Stimulated activated CD8-positive, alpha-beta memory T cell treated with anti-CD3 and anti-CD28 coated beads, Interleukin-7, amount 100 ng/mL, for 24 hours (primary cell): ENCODE data around the gene AAMP.
"Not testable (repeated sequence)": the region's sequence is repeated elsewhere in the genome, so short reads cannot be mapped to it uniquely, and the experiment has no call there.

Experiments used
- DNase-seq: peaks from one replicate; pipeline ENCODE4 v3.0.0-alpha.2; 2020; ENCODE audit warnings: low read depth

Gene AAMP, protein sequence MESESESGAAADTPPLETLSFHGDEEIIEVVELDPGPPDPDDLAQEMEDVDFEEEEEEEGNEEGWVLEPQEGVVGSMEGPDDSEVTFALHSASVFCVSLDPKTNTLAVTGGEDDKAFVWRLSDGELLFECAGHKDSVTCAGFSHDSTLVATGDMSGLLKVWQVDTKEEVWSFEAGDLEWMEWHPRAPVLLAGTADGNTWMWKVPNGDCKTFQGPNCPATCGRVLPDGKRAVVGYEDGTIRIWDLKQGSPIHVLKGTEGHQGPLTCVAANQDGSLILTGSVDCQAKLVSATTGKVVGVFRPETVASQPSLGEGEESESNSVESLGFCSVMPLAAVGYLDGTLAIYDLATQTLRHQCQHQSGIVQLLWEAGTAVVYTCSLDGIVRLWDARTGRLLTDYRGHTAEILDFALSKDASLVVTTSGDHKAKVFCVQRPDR

DNA sequence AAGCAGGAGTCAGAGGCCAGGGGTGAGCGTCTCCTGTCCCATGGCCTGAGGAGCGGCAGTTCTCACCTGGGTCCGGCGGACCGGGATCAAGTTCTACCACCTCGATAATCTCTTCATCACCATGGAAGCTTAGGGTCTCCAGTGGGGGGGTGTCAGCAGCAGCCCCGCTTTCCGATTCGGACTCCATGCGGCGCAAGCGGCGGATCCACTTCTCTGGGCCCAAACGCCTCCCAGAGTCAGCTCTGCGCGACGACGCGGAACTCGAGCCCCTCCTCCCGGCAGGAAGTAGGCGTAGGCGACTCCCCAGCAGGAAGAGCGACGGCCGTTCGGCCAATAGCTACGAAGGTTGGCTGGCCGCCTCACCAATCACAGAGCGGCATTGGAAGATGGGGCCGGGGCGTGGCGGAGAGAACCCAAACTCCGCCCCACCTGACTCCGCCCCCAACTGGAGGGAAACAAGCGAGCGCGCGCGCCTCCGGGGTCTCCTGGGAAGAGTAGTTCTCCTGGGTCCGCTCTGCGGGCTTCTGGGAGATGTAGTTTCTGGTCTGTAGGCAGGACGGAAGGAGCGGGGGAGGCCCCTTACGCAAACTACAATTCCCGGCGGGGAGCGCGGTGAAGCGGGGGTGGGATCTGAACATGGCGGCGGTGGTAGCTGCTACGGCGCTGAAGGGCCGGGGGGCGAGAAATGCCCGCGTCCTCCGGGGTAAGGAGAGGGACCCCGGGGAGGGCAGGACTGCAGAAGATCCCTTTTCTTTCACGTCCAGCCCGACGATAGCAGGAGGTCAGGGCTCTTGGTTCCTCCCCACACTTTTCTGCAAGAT, at the start of gene AAMP, which contains the start of gene PNKD:
Gene AAMP, minus strand, starts transcription at position 238 of the 821 bp plus-strand sequence. Its CDS starts 51 bp downstream, at position 187.
Gene PNKD, plus strand, starts transcription at position 620 of the 821 bp plus-strand sequence. Its CDS starts 17 bp downstream, at position 637.
- peak; percentile 100 for DNase-seq

DNA sequence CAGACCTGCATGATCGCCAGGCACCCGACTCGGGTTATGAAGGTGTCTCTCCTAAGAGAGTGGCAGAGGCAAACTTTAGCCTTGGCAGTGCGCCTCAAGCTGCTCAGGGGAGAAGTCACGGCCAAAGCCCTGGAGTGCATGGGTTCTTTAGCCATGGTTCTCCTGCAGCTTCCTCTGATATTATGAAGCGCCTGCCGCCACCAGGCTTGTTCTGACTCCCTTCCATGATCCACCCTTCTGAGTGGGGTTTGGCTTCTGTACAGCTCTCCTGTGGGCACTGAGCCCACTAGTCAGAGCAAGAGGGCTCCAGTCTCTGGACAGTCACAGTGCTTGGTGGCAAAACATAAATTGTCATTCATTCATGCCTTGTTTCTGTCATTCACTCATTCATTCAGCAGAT, 48.3 kb upstream of the AAMP start:
- no peak for DNase-seq

GRCh38 chr2:218317835-218318234, 47.9 kb upstream of the AAMP start:
- no peak for DNase-seq

DNA sequence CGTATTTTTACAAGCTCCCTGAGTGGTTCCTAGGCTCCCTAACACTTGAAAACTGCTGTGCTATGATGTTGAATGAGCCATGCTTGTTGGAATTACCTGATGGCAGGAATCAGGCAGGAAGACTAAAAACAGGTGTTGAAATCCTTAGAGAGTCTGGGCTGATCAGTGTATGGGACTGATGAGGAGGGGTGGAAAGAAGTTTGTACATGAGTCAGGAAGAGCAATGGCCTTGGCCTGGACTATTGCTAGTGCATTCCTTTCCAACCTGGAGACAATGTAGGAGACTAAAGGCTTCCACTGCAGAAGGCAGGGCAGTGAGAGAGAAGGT, 47.3 kb upstream of the AAMP start:
- DNase-seq: no peak

GRCh38 chr2:218315397-218315796, 45.5 kb upstream of the AAMP start:
- DNase-seq: no peak

DNA sequence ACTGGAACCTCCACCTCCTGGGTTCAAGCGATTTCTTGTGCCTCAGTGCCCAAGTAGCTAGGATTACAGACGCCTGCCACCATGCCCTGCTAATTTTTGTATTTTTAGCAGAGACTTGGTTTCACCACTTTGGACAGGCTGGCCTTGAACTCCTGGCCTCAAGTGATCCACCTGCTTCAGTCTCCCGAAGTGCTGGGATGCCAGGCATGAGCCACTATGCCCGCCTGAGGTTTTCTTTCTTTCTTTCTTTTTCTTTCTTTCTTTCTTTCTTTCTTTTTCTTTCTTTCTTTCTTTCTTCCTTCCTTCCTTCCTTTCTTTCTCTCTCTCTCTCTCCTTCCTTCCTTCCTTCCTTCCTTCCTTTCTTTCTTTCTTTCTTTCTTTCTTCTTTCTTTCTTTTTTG, 44.8 kb upstream of the AAMP start:
- not testable (repeated sequence) for DNase-seq

- DNase-seq: no peak
Observed at GRCh38 chr2:218313356-218313755, 43.4 kb upstream of the AAMP start.

- no peak for DNase-seq
Observed at GRCh38 chr2:218312267-218312756, 42.4 kb upstream of the AAMP start.

- not testable (repeated sequence) for DNase-seq
Observed at GRCh38 chr2:218311541-218312266, 41.8 kb upstream of the AAMP start.

DNA sequence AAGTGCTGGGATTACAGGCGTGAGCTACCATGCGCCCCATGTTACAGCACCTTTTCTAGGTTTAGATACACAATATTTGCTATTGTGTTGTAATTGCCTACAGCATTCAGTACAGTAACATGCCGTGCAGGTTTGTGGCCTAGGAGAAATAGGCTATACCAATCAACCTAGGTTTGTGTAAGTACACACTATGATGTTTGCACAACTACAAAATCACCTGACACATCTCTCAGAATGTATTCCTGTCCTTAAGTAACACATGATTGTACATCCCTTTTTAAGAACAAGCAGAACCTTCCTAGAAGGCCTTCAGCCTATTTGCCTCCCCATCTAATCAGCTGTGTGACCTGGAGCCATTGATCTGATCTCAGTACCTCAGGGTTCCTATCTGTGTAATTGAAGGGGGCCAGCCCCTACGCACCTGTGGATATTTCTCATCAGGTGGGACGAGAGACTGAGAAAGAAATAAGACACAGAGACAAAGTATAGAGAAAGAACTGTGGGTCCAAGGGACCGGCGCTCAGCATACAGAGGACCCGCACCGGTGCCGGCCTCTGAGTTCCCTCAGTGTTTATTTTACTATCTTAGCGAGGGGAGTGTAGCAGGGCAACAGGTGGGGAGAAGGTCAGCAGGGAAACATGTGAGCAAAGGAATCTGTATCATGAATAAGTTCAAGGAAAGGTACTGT, 41.1 kb upstream of the AAMP start:
- no peak for DNase-seq

DNA sequence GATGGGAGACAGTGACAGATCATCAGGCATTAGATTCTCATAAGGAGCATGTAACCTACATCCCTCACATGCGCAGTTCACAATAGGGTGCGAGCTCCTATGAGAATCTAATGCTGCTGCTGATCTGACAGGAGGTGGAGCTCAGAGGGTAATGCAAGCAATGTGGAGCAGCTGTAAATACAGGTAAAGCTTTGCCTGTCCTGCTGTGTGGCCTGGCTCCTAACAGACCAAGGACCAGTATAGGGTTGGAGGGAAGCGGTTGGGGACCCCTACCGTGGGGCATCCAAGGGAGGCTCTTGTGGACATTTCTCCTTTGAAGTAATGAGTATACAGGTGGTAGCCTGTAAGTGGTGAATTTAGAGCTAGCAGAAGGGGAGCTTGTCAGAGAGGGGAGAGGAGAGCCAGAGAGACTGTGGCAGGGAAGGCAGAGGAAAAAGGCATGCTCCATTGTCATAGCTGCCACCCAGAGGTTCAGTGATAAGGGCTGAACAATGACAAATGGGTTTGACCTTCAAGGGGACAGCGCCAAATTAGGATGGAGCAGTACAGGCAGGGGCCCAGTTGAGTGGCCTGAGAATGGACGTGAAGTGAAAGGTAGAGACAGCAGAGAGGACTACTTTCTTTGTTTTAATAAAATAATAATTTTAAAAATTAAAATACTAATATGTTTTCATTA, 37.6 kb upstream of the AAMP start:
- no peak for DNase-seq

DNA sequence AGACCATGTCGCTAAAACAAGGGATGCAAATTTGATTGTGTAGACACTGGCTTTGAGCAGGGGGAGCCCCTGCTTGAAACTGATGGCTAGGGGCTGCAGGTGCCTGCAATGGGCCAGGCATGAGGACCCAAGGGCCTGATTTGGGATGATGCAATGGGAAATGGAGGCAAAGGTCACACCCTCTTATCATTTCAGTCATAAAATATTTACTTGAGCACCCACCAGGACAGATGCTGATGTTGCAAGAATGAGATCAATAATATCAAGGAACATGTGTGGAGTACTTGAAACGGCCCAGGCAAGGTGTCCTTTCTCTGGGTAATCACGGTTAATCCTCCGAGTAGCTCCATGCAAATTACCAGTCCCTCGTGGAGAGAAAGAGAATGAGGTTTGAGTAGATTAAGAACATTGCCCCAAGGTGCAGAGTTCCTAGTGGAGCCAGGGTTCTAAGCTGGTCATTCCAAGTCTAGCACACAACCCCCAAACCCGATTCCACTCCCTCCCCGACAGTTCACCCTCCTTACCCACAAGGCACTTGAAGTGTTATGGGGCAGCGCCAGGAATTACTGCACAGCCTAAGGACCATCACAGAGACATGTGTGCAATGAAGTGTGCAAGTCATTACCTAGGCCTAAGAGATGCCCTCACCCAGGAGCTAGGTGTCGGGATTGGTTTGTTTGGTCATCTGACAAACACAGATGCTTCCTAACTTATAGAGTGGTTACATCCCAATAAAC, 36.4 kb upstream of the AAMP start:
- no peak for DNase-seq

- no peak for DNase-seq
Observed at GRCh38 chr2:218305383-218305782, 35.4 kb upstream of the AAMP start.

- DNase-seq: peak; percentile 77
Observed at GRCh38 chr2:218301176-218301819, 31.4 kb upstream of the AAMP start.

DNA sequence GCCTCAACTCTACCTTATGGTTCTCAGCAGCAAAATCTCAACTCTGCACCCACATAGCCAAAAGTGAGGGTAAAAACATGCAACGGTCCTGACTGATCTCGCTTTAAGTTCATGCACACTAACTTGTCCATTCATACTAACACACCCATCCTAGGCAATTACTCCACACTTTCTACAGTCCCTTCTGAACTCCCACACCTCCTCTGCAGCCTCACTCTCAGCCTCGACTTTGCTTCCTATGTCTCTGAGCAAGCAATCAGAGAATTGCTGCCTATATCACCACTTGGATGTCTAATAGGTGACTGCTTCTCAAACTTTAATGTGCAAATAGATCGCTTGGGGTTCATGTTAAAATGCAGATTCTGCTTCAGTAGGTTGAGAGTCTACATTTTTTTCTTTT, 30.2 kb upstream of the AAMP start:
- DNase-seq: no peak

- no peak for DNase-seq
Observed at GRCh38 chr2:218298314-218298875, 28.5 kb upstream of the AAMP start.

DNA sequence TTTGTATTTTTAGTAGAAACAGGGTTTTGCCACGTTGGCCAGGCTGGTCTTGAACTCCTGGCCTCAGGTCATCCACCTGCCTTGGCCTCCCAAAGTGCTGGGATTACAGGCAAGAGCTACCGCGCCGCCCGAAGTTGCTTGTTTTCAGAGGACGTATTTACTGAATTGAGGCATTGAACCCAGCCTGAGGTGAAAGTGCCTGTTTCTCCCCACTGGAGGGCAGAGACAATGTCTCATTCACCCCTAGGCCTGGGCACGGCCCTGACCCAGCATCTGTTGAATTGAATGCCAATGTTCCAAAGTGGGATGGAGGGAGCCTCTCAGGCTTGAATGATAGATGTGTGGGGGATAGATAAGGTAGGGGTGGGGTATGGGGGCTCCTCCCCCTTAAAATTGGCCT, 26.9 kb upstream of the AAMP start:
- no peak for DNase-seq

- DNase-seq: no peak
Observed at GRCh38 chr2:218296200-218296599, 26.3 kb upstream of the AAMP start.

- DNase-seq: no peak
Observed at GRCh38 chr2:218295029-218295428, 25.1 kb upstream of the AAMP start.
